SK-N-SH treated with all-trans-retinoic acid at 6 μM for 48 hours (cell line): ENCODE data around the gene GNPDA1.

ENCODE experiments used
- ATAC-seq: fragments of 200-7000 bp; cut with Tn5 transposase; 3 replicates; pipeline ENCODE4 v1.9.1; 2020; ENCODE audit warnings: mild to moderate bottlenecking, moderate library complexity
- CSDC2 ChIP-seq: fragments of 250-450 bp; sonication (Bioruptor Pico); IDR thresholded peaks from 2 replicates; pipeline ENCODE4 v1.5.0; 2020; ENCODE audit warnings: mild to moderate bottlenecking, moderate library complexity
- ESRRG ChIP-seq: fragments of 250-450 bp; sonication (Bioruptor Pico); IDR thresholded peaks from 2 replicates; pipeline ENCODE4 v1.6.1; 2021; ENCODE audit warnings: mild to moderate bottlenecking
- GLIS3 ChIP-seq: fragments of 250-450 bp; sonication (Bioruptor Pico); IDR thresholded peaks from 2 replicates; pipeline ENCODE4 v1.5.0; 2020; ENCODE audit warnings: mild to moderate bottlenecking, moderate library complexity
- ISL1 ChIP-seq: fragments of 250-450 bp; sonication (Bioruptor Pico); IDR thresholded peaks from 2 replicates; pipeline ENCODE4 v2.1.2; 2022; ENCODE audit warnings: mild to moderate bottlenecking, moderate library complexity
- OSR1 ChIP-seq: fragments of 250-450 bp; sonication (Bioruptor Pico); IDR thresholded peaks from 2 replicates; pipeline ENCODE4 v1.8.0; 2022; ENCODE audit warnings: moderate library complexity, mild to moderate bottlenecking, inconsistent platforms
- RARB ChIP-seq: fragments of 250-450 bp; sonication (Bioruptor Pico); IDR thresholded peaks from 2 replicates; pipeline ENCODE4 v1.8.0; 2021; ENCODE audit warnings: mild to moderate bottlenecking, moderate library complexity
- TOX ChIP-seq: fragments of 250-450 bp; sonication (Bioruptor Pico); IDR thresholded peaks from 2 replicates; pipeline ENCODE4 v1.8.0; 2021; ENCODE audit warnings: mild to moderate bottlenecking, moderate library complexity, borderline replicate concordance
- TSHZ2 ChIP-seq: fragments of 250-450 bp; sonication (Bioruptor Pico); IDR thresholded peaks from 2 replicates; pipeline ENCODE4 v1.5.0; 2020; ENCODE audit warnings: mild to moderate bottlenecking, moderate library complexity
- ZFP3 ChIP-seq: fragments of 250-450 bp; sonication (Bioruptor Pico); IDR thresholded peaks from 2 replicates; pipeline ENCODE4 v1.5.0; 2020; ENCODE audit warnings: mild to moderate bottlenecking, moderate library complexity
- ZFP30 ChIP-seq: fragments of 450-650 bp; formaldehyde crosslinking; IDR thresholded peaks from 2 replicates; pipeline ENCODE4 v1.5.0; 2022; ENCODE audit warnings: mild to moderate bottlenecking, moderate library complexity
- ZNF565 ChIP-seq: fragments of 450-650 bp; formaldehyde crosslinking; conservative IDR thresholded peaks from 2 replicates; pipeline ENCODE4 v1.5.0; 2020; ENCODE audit warnings: low read depth, mild to moderate bottlenecking, moderate library complexity
- ZNF70 ChIP-seq: fragments of 450-650 bp; formaldehyde crosslinking; IDR thresholded peaks from 2 replicates; pipeline ENCODE4 v1.5.0; 2020; ENCODE audit warnings: mild to moderate bottlenecking, moderate library complexity
- TF ChIP-seq, protein P1 (sequence below): fragments of 250-450 bp; sonication (Bioruptor Pico); IDR thresholded peaks from 2 replicates; pipeline ENCODE4 v1.5.1; 2020; ENCODE audit warnings: low read depth, mild to moderate bottlenecking, moderate library complexity

Gene GNPDA1

DNA sequence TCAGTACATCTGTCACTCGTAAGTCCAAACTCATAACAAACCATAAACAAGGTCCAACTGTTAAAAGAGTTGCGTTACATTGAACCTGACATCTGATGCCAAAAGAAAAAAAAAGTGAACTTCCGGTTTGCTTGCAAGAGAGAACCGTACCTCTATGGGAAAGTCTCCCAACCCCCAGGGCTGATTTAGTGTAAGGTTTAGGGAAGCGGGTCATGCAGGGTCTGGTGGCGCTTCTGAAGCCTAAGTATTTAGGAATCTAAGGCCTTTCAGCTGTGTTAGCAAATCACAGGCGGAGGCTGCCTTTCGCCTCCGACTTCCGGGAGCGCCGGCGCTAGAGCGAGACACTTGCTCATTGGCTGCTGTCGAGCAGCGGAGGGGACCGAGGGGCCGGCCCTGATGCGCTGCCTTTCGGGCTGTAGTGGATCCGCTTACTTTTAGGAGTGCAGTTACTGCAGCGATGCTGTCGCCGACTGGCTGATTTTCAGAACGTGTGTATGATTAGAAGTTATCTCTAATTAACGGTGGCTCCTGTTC is 12.0 kb upstream of the GNPDA1 start:
- peak; percentile 62; the same call in 1 of the 2 replicates for TF ChIP-seq TSHZ2 (CRISPR knock-in tag)
- TF ChIP-seq ZFP3 (CRISPR knock-in tag), result peak; percentile 75
- TF ChIP-seq TOX (CRISPR knock-in tag), result no peak
- no peak for TF ChIP-seq ESRRG (CRISPR knock-in tag)
- peak; percentile 100 for ATAC-seq

DNA sequence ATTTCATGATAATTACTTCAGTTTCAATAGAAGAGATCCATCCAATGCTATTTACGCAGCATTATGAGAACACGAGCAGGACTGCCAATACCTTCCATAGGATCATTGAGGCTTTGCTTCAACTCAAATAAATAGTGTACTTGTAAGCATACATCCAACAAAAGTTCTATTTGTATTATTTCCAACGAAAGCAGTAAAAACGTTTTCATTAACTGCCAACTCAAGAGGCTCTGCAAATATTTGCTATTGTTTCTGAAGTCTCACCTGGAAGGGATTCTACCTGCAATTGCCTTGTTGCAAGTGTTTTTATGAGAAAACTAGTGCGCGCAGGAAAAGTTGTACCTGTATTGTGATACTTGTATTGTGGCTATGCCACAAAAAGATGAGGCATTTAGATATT is 11.0 kb upstream of the GNPDA1 start:
- no peak for TF ChIP-seq ZFP30 (CRISPR knock-in tag)
- TF ChIP-seq, protein P1, sequence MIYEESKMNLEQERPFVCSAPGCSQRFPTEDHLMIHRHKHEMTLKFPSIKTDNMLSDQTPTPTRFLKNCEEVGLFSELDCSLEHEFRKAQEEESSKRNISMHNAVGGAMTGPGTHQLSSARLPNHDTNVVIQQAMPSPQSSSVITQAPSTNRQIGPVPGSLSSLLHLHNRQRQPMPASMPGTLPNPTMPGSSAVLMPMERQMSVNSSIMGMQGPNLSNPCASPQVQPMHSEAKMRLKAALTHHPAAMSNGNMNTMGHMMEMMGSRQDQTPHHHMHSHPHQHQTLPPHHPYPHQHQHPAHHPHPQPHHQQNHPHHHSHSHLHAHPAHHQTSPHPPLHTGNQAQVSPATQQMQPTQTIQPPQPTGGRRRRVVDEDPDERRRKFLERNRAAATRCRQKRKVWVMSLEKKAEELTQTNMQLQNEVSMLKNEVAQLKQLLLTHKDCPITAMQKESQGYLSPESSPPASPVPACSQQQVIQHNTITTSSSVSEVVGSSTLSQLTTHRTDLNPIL (CRISPR knock-in tag), result no peak
- TF ChIP-seq, all 23 proteins: peak for 0
- ATAC-seq, result no peak

GRCh38 chr5:142020122-142020659 is 7.4 kb upstream of the GNPDA1 start:
- ATAC-seq, result no peak
- TF ChIP-seq RARB (CRISPR knock-in tag), result no peak
- TF ChIP-seq TSHZ2 (CRISPR knock-in tag), result no peak
- no peak for TF ChIP-seq GLIS3 (CRISPR knock-in tag)
- no peak for TF ChIP-seq ZFP30 (CRISPR knock-in tag)
- no peak for TF ChIP-seq TOX (CRISPR knock-in tag)
- TF ChIP-seq CSDC2, result no peak
- TF ChIP-seq ZNF70 (CRISPR knock-in tag), result no peak
- no peak for TF ChIP-seq OSR1 (CRISPR knock-in tag)
- TF ChIP-seq ZNF565 (CRISPR knock-in tag), result no peak

DNA sequence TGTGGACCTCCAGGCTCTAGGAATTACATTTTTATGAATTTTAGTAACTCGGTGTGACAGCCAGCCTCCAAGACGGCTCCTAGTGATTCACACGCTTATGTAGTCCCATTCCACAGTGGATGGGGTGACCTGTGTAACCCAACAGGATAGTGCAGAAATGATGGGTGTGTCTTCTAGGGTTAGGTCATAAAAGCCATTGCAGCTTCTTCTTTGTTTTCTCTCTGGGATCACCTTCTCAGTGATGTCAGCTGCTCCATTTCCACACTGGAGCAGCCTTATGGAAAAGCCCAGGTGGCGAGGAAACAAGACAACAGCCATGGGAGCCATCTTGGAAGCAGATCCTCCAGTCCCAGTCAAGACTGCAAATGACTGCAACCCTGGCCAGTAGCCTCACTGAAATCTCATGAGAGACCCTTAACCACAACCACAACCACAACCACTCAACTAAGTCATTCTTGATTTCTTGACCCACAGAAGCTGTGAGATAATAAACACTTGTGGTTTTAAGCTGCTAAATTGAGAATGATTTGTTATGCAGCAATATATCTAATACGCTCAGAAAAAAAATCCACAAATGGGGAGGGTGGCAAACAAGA is 5.1 kb upstream of the GNPDA1 start:
- no peak for TF ChIP-seq TSHZ2 (CRISPR knock-in tag)
- no peak for TF ChIP-seq TOX (CRISPR knock-in tag)
- TF ChIP-seq ZNF565 (CRISPR knock-in tag), result no peak
- no peak for TF ChIP-seq OSR1 (CRISPR knock-in tag)
- TF ChIP-seq, protein P1 (CRISPR knock-in tag), result no peak
- TF ChIP-seq ISL1 (CRISPR knock-in tag), result no peak
- no peak for TF ChIP-seq ESRRG (CRISPR knock-in tag)
- no peak for ATAC-seq
